Psoas muscle (tissue), 8 donors: Measurements from ENCODE around the gene KCNF1. TPM values are rescaled to one million over a fixed set of nuclear protein-coding genes. Genes with fewer than 3 reads are reported as not detected.

Source experiments
- ATAC-seq, 4 donors: fragments of 200-7000 bp; cut with Tn5 transposase; one replicate each; pipeline ENCODE4 v1.9.1; 2020; ENCODE audit warnings: moderate library complexity in 3 of 4, mild to moderate bottlenecking in 2 of 4
- DNase-seq, 2 donors: peaks; one replicate each; pipeline ENCODE4 v3.0.0-alpha.2; 2020
- H3K27ac ChIP-seq: fragments of 200-600 bp; one replicate; pipeline ENCODE4 v1.8.0; 2022
- H3K27me3 ChIP-seq, 3 donors: fragments of 200-600 bp in 1 of 3; one replicate each; pipeline versions ENCODE4 v1.6.1 to v1.8.0; 2013 to 2022; ENCODE audit warnings: low read length in 2 of 3, mild to moderate bottlenecking in 2 of 3, moderate library complexity in 1 of 3; ENCODE audit not compliant: insufficient read depth in 3 of 3
- H3K36me3 ChIP-seq, 2 donors: fragments of 200-600 bp in 1 of 2; one replicate each; pipeline versions ENCODE4 v1.6.1 to v1.8.0; 2013 to 2022; ENCODE audit warnings: low read depth in 1 of 2, mild to moderate bottlenecking in 1 of 2, moderate library complexity in 1 of 2; ENCODE audit not compliant: insufficient read depth in 1 of 2
- H3K4me1 ChIP-seq: fragments of 200-600 bp; one replicate; pipeline ENCODE4 v1.8.0; 2022
- H3K4me3 ChIP-seq: fragments of 200-600 bp; one replicate; pipeline ENCODE4 v1.8.0; 2022; ENCODE audit warnings: mild to moderate bottlenecking
- H3K9me3 ChIP-seq: fragments of 200-600 bp; one replicate; pipeline ENCODE4 v1.8.0; 2022
- WGBS, 3 donors: extraction: QIAGEN DNeasy Blood & Tissue Kit; methylation state at CpG; one replicate each; pipeline versions ENCODE4 v1.1.6 to v1.1.7; 2013; 5-methylcytosine and 5-hydroxymethylcytosine counted together
- intact Hi-C, 2 donors: fragments of 100-400 bp; cut with DNase I; formaldehyde crosslinking; loops; one replicate each; pipeline versions ENCODE4 v1.11.0 to v1.14.2; 2022
- polyA plus RNA-seq, 3 donors: library from polyadenylated mRNA; stranded (reverse); fragments of 200-250 nt; gene quantifications; one replicate each; pipeline ENCODE4 v1.2.3, GENCODE V29; 2013
- total RNA-seq, 4 donors: library from RNA; stranded (reverse); fragmentation: NEBNext Ultra II Directional in 2 of 4; extraction: Animal tissue kit (Norgen Biotek cat#: 25700) in 2 of 4; gene quantifications; one replicate each; pipeline versions ENCODE4 v1.2.1 to v1.2.4, GENCODE V29; 2021 to 2023
- TF ChIP-seq, protein P1 (sequence below): fragments of 200-600 bp; IDR thresholded peaks from one replicate; pipeline ENCODE4 v1.8.0; 2022; ENCODE audit warnings: antibody characterized with exemption
- donor health status: healthy with polysubstance abuse.
- donor health status: DM: no; HTN: no; CAD: no; lungs with moderate emphysema.
- donor health status: Bipolar disorder and iron deficiency.
- donor health status: healthy.
- donor health status: DM: yes; HTN: yes; CAD: no.
- donor health status: DM: no; HTN: no; CAD: no.
- donor health status: DM: no; HTN: no; CAD: no.
- donor health status: DM: yes; HTN: yes; CAD: no.

The KCNF1 gene
- total and polyA plus RNA-seq, 7 donors: 0.06 to 0.07 TPM; not detected in 5

GRCh38 chr2:10891390-10891789, 20.3 kb upstream of the KCNF1 start:
- no peak overlapping the region for H3K27ac ChIP-seq
- H3K4me1 ChIP-seq: no peaks in the 10 kb centered on the region
- no peak overlapping the region for H3K4me3 ChIP-seq
- H3K9me3 ChIP-seq: no peaks in the 10 kb centered on the region
- 38 to 67% (median 42%) methylated on average over 6 of the region's 6 CpGs for WGBS, 3 donors
- TF ChIP-seq, protein P1, sequence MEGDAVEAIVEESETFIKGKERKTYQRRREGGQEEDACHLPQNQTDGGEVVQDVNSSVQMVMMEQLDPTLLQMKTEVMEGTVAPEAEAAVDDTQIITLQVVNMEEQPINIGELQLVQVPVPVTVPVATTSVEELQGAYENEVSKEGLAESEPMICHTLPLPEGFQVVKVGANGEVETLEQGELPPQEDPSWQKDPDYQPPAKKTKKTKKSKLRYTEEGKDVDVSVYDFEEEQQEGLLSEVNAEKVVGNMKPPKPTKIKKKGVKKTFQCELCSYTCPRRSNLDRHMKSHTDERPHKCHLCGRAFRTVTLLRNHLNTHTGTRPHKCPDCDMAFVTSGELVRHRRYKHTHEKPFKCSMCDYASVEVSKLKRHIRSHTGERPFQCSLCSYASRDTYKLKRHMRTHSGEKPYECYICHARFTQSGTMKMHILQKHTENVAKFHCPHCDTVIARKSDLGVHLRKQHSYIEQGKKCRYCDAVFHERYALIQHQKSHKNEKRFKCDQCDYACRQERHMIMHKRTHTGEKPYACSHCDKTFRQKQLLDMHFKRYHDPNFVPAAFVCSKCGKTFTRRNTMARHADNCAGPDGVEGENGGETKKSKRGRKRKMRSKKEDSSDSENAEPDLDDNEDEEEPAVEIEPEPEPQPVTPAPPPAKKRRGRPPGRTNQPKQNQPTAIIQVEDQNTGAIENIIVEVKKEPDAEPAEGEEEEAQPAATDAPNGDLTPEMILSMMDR: no peak
- no peak for DNase-seq
- no peaks in the 10 kb centered on the region for H3K36me3 ChIP-seq
- intact Hi-C loops: no loop called here
- ATAC-seq: no peak
- H3K27me3 ChIP-seq: peaks cover 0 to 3% (median 3%) of the 10 kb centered on the region in 3 donors

- Histone ChIP-seq H3K36me3 (no peaks in the 10 kb centered on the region), H3K9me3 (no peaks in the 10 kb centered on the region), H3K27me3 (peaks cover 0 to 3% (median 3%) of the 10 kb centered on the region in 3 donors), H3K4me1 (no peaks in the 10 kb centered on the region), H3K4me3 (no peak overlapping the region), H3K27ac (no peak overlapping the region)
- 83 to 90% (median 89%) methylated on average over 5 of the region's 5 CpGs for WGBS, 3 donors
- ATAC-seq (no peak), DNase-seq (no peak)
- intact Hi-C loops: no loop called here
- TF ChIP-seq, protein P1: no peak
These were observed 19.9 kb upstream of the KCNF1 start for GRCh38 chr2:10891848-10892247.

DNA sequence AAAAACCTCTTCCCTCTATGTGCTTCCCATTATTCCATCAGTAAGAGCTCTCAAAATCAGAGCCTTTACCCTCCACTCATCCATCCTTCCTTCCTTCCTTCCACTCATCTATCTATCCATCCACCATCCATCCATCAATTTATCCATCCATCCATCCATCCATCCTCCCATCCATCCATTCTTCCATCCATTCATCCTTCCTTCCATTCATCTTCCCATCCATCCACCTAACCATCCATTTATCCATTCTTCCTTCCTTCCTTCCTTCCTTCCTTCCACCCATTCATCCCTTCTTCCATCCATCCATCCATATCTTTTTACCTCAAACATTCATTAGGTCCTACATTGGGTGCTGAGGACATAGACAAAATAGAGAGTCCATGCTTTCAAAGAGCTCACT, 19.4 kb upstream of the KCNF1 start:
- DNase-seq: no peak
- H3K4me3 ChIP-seq: no peak overlapping the region
- intact Hi-C loops: no loop called here
- no peaks in the 10 kb centered on the region for H3K4me1 ChIP-seq
- H3K27me3 ChIP-seq: peaks cover 0 to 3% (median 3%) of the 10 kb centered on the region in 3 donors
- no peaks in the 10 kb centered on the region for H3K9me3 ChIP-seq
- ATAC-seq: no peak
- no peaks in the 10 kb centered on the region for H3K36me3 ChIP-seq
- TF ChIP-seq, protein P1: no peak
- H3K27ac ChIP-seq: no peak overlapping the region

GRCh38 chr2:10892796-10893350, 18.9 kb upstream of the KCNF1 start:
- Histone ChIP-seq H3K36me3 (no peaks in the 10 kb centered on the region), H3K9me3 (no peaks in the 10 kb centered on the region), H3K4me1 (no peaks in the 10 kb centered on the region), H3K27ac (no peak overlapping the region), H3K27me3 (peaks cover 0 to 3% (median 3%) of the 10 kb centered on the region in 3 donors), H3K4me3 (no peak overlapping the region)
- no peak for DNase-seq
- ATAC-seq: no peak
- intact Hi-C loops: no loop called here
- TF ChIP-seq, protein P1: no peak
- 71 to 88% (median 76%) methylated on average over 5 of the region's 5 CpGs for WGBS, 3 donors
